HUES64 (cell line): ENCODE results near the gene ZSCAN12.

ENCODE experiments used
- H3K27ac ChIP-seq: 2 replicates; pipeline ENCODE4 v1.7.0; 2013; ENCODE audit warnings: low read depth, low read length, inconsistent platforms
- H3K27me3 ChIP-seq: 2 replicates; pipeline ENCODE4 v1.6.1; 2013; ENCODE audit warnings: mild to moderate bottlenecking, low read length; ENCODE audit not compliant: insufficient read depth
- H3K36me3 ChIP-seq: 2 replicates; pipeline ENCODE4 v1.6.1; 2013; ENCODE audit warnings: mild to moderate bottlenecking, low read length; ENCODE audit not compliant: insufficient read depth
- H3K4me1 ChIP-seq: 2 replicates; pipeline ENCODE4 v1.6.1; 2013; ENCODE audit warnings: mild to moderate bottlenecking, low read length, moderate library complexity; ENCODE audit not compliant: insufficient read depth
- H3K4me3 ChIP-seq: 2 replicates; pipeline ENCODE4 v1.5.1; 2013; ENCODE audit warnings: mild to moderate bottlenecking, low read length, moderate library complexity
- H3K9ac ChIP-seq: 2 replicates; pipeline ENCODE4 v1.6.1; 2013; ENCODE audit warnings: mild to moderate bottlenecking, low read depth, low read length
- H3K9me3 ChIP-seq: 2 replicates; pipeline ENCODE4 v1.6.1; 2013; ENCODE audit warnings: low read depth, low read length; ENCODE audit not compliant: insufficient read depth
- WGBS: fragments of 150-250, 120-280 bp; methylation state at CpG from one replicate; pipeline ENCODE4 v1.1.7; 2013; ENCODE audit warnings: missing lambda C conversion rate; 5-methylcytosine and 5-hydroxymethylcytosine counted together

The ZSCAN12 gene

GRCh38 chr6:28353981-28354676, 45.4 kb downstream of the ZSCAN12 start:
- Histone ChIP-seq H3K36me3 (peaks cover 7% of the 10 kb centered on the region; the same call in 1 of the 2 replicates), H3K27ac (no peak overlapping the region), H3K4me1 (peaks cover 10% of the 10 kb centered on the region; the same call in 1 of the 2 replicates), H3K27me3 (no peaks in the 10 kb centered on the region), H3K4me3 (no peak overlapping the region), H3K9me3 (0 out of 2 replicates have a peak, but pooled peaks cover 11% of the 10 kb centered on the region), H3K9ac (no peak overlapping the region)
- 97% methylated on average over 11 of the region's 11 CpGs for WGBS

- 0 out of 2 replicates have a peak, but pooled peaks cover 11% of the 10 kb centered on the region for H3K9me3 ChIP-seq
- no peak overlapping the region for H3K9ac ChIP-seq
- WGBS: 95% methylated on average over 3 of the region's 3 CpGs
- 0 out of 2 replicates have a peak, but pooled peaks cover 6% of the 10 kb centered on the region for H3K36me3 ChIP-seq
- H3K4me3 ChIP-seq: no peak overlapping the region
- H3K27ac ChIP-seq: no peak overlapping the region
- peaks cover 10% of the 10 kb centered on the region; the same call in 1 of the 2 replicates for H3K4me1 ChIP-seq
- peaks cover under 1% of the 10 kb centered on the region; the same call in 1 of the 2 replicates for H3K27me3 ChIP-seq
Observed at GRCh38 chr6:28353356-28353755, 46.2 kb downstream of the ZSCAN12 start.

DNA sequence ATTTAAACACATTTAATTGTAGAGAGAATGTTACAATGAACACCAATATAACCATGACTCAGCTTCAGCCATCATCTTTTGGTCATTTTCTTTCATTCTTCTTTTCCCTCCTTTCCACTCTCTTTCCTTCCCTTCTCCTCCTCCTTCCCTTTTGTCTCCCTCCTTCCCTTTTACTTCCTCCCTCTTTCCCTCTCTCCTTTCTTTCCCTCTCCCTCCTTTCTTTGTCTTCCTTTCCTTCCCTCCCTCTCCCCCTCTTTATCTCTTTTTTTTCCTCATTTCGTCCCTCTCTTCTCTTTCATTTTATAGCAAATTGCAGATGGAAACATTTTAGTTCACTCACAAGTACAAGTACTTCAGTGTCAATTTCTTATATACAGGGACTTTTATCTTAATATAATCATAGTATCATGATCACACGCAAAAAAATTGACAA, 48.0 kb downstream of the ZSCAN12 start:
- WGBS: 86% methylated on average over 1 of the region's 2 CpGs
- Histone ChIP-seq H3K4me1 (peaks cover 10% of the 10 kb centered on the region; the same call in 1 of the 2 replicates), H3K27ac (no peak overlapping the region), H3K9ac (no peak overlapping the region), H3K9me3 (0 out of 2 replicates have a peak, but pooled peaks cover 4% of the 10 kb centered on the region), H3K27me3 (peaks cover 8% of the 10 kb centered on the region; the same call in 1 of the 2 replicates), H3K36me3 (0 out of 2 replicates have a peak, but pooled peaks cover 6% of the 10 kb centered on the region), H3K4me3 (peak overlapping the region; percentile 76)

DNA sequence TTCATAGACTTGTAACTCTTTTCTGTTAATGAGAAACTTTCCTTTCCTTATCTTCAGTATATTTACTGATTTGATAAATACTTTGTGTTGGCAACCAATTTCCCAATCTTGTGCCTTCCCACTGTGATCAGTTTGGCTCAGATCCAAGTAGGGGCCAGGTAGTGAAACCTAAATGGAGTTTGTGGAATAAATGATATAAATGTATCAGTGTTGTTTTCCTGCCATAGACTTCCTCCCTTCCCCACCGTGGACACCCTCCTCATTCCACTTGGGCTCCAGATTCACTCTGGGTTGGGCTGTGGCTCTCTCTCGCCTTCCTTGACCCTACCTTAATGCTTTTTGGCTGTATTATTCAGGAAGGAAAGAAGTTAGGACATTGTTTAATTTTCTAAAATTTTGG, 48.5 kb downstream of the ZSCAN12 start:
- Histone ChIP-seq H3K9me3 (0 out of 2 replicates have a peak, but pooled peaks cover 4% of the 10 kb centered on the region), H3K27ac (no peak overlapping the region), H3K9ac (no peak overlapping the region), H3K4me3 (peak overlapping the region; percentile 76), H3K27me3 (peaks cover 9% of the 10 kb centered on the region), H3K4me1 (peaks cover 10% of the 10 kb centered on the region; the same call in 1 of the 2 replicates), H3K36me3 (0 out of 2 replicates have a peak, but pooled peaks cover 6% of the 10 kb centered on the region)
- 80% methylated on average over 2 of the region's 2 CpGs for WGBS

DNA sequence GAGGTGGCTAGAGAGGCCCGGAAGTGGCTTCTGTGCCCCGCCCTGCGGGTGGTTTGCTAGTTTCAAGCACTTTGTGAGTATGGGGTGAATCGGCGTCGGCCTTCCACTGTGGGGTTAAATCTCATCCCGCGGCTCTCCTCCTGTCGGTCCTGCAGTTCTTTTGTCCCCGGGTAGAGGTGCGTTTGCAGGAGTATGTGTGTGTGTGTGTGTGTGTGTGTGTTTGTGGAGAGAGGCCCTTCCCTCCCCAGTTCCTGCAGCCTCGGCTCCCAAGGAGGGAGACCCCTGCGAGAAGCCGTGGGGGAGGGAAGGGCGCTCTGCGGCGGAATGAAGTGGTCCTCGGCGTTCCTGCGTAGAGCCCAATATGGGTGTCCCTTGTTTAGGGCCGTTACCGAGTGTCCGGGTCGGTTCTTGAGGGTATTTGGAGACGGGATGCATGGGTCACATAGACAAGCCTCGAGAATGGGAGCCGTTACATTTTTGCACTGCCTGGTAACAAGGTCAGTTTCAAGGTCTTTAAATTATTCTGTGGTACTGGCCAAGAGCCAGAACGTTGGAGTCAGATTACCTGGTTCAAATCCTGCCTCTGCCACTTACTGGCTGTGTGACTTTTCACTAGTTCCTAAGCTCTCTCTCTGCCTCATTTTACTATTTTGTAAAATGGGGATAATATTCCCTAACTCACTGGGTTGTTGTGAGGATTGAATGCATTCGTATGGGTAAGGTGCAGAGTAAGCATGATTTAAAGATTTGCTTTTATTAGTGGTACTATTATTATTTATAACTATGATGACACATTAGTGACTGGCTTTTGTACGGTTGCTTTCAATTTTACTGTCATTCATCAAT, 49.4 kb downstream of the ZSCAN12 start, which contains the start of gene ZKSCAN3:
Gene ZKSCAN3 (plus strand): TSS at position 56 of the 846 bp plus-strand sequence. CDS start 9,640 bp downstream, outside the sequence.
- Histone ChIP-seq H3K4me1 (0 out of 2 replicates have a peak, but pooled peaks cover 7% of the 10 kb centered on the region), H3K27me3 (peaks cover 16% of the 10 kb centered on the region), H3K9ac (peak within 1 kb of the TSS; percentile 83), H3K36me3 (0 out of 2 replicates have a peak, but pooled peaks cover 6% of the 10 kb centered on the region), H3K9me3 (0 out of 2 replicates have a peak, but pooled peaks cover 4% of the 10 kb centered on the region), H3K4me3 (peak within 1 kb of the TSS; percentile 76), H3K27ac (peak within 1 kb of the TSS; percentile 54)
- WGBS: 1% methylated on average over 28 of the region's 30 CpGs

DNA sequence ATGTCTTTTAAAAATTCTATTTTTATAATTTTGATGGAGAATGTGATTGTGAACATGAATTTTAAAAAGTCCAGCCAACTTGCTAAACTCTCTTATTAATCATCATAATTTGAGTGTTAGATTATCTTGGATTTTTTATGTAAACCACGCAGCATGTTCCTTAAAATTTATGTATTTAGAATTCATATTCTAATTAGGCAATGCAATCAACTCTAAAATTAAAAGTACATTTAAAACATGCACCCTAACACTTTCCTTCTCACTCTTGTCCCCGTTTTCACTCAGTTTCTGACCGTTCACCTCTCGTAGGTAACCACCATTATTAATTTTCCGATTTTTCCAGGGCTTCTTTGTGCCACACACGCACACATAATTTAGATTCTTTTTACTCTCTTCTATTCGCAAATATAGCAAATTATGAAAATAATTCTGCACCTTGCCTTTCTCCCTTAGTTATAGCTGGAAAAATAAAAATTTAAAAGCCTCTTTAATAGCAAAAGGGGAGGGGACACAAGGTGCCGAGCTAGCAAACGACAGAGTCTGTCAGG, 50.1 kb downstream of the ZSCAN12 start:
- Histone ChIP-seq H3K4me1 (0 out of 2 replicates have a peak, but pooled peaks cover 7% of the 10 kb centered on the region), H3K36me3 (0 out of 2 replicates have a peak, but pooled peaks cover 6% of the 10 kb centered on the region), H3K27ac (no peak overlapping the region), H3K9me3 (0 out of 2 replicates have a peak, but pooled peaks cover 4% of the 10 kb centered on the region), H3K9ac (peak overlapping the region; percentile 83; the same call in 1 of the 2 replicates), H3K27me3 (peaks cover 20% of the 10 kb centered on the region), H3K4me3 (peak overlapping the region; percentile 76)
- WGBS: 0% methylated on average over 8 of the region's 9 CpGs

- H3K27me3 ChIP-seq: peaks cover 26% of the 10 kb centered on the region
- H3K4me1 ChIP-seq: 0 out of 2 replicates have a peak, but pooled peaks cover 7% of the 10 kb centered on the region
- no peak overlapping the region for H3K4me3 ChIP-seq
- no peak overlapping the region for H3K27ac ChIP-seq
- no peak overlapping the region for H3K9ac ChIP-seq
- 12% methylated on average over 1 of the region's 2 CpGs for whole genome bisulfite sequencing
- H3K36me3 ChIP-seq: no peaks in the 10 kb centered on the region
- no peaks in the 10 kb centered on the region for H3K9me3 ChIP-seq
Observed at GRCh38 chr6:28347119-28347518, 52.4 kb downstream of the ZSCAN12 start.

DNA sequence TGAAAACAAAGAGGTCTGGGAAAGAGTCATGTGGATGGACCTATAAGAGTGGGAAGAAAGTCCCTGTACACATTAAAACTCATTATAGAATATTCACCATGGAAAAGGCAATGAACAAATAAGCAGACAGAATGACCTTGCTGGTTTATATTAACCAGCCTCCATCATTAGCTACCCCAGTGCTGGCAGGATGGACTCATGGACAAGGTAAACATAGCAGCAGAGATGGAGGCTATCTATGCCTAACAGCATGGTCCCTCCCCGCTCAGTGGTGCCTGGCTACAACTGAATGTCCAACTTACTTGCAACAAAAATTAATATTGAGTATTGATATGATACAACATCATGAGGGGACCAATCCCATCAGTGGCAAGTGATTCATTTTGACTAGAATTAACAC, 54.3 kb downstream of the ZSCAN12 start:
- no CpG with 5 or more reads among the region's 1 CpG for WGBS
- Histone ChIP-seq H3K9ac (no peak overlapping the region), H3K4me3 (no peak overlapping the region)

GRCh38 chr6:28343898-28344677, 55.5 kb downstream of the ZSCAN12 start:
- H3K9me3 ChIP-seq: no peaks in the 10 kb centered on the region
- no peaks in the 10 kb centered on the region for H3K36me3 ChIP-seq
- H3K4me3 ChIP-seq: no peak overlapping the region
- H3K9ac ChIP-seq: no peak overlapping the region
- H3K27ac ChIP-seq: no peak overlapping the region
- peaks cover 26% of the 10 kb centered on the region for H3K27me3 ChIP-seq
- H3K4me1 ChIP-seq: no peaks in the 10 kb centered on the region
- WGBS: no CpG with 5 or more reads among the region's 1 CpG

More for the DNA sequence above, 54.3 kb downstream of the ZSCAN12 start:
- peaks cover 26% of the 10 kb centered on the region for H3K27me3 ChIP-seq
- H3K36me3 ChIP-seq: no peaks in the 10 kb centered on the region
- H3K27ac ChIP-seq: no peak overlapping the region
- H3K9me3 ChIP-seq: no peaks in the 10 kb centered on the region
- no peaks in the 10 kb centered on the region for H3K4me1 ChIP-seq
